ENCODE data around the gene TRIM29. TPM values are rescaled to one million over a fixed set of nuclear protein-coding genes. Genes with fewer than 3 reads are reported as not detected.

The TRIM29 gene
- total RNA-seq, 1 experiment from 2014 or later = 2.1 TPM

DNA sequence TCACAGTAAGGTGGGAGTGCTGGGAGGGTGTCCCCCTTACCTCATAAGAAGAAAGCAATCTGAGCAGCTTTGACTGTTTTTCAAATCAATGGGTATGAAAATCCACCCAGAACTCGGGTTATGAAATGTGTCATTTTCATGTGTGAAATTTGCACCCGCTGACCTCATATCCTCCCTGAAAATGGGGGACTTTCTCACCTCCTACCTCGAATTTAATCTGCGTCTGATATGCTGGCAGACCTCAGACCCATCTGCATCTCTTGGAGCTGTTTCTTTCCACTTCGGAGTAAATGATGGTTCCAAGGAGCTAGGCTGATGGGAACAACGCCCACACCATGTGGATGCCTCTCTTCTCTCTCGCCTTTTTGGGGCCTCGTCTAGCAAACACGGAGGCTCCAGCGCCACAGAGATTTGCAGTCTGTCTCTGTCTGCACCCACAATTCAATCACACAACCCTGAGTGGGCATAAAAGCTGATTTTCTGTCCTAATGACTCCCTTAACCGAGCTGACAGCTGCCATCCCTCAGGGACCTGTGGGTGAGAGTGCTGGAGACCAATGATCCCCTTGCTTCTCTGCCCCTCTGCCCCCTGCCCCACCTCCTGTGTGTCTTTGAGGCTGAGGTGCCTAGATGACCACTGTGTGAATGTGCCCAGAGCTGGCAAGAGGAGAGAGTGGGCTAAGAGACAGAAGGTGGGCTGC, 71.0 kb downstream of the TRIM29 start:
- Mint-ChIP-seq H3K9me3 (ENCODE audit: low read depth, unreplicated experiment) (no peaks in the 10 kb centered on the region), H3K36me3 (ENCODE audit: insufficient read depth, unreplicated experiment) (no peaks in the 10 kb centered on the region), H3K4me1 (ENCODE audit: low read depth, unreplicated experiment) (no peaks in the 10 kb centered on the region), H3K4me3 (ENCODE audit: low read depth, unreplicated experiment) (no peak overlapping the region), H3K27ac (ENCODE audit: unreplicated experiment) (no peak overlapping the region), H3K27me3 (ENCODE audit: unreplicated experiment) (peaks cover 62% of the 10 kb centered on the region)
- TF ChIP-seq CTCF (IDR thresholded peaks at IDR 0.05; ENCODE audit: unreplicated experiment) = no peak
- intact Hi-C loops (cut with micrococcal nuclease; ENCODE audit: unreplicated experiment) = no loop called here
- CTCF ChIA-PET = no interaction called here
- BruUV-seq (replicated peaks) = no TSS peak
- DNase-seq = no peak

DNA sequence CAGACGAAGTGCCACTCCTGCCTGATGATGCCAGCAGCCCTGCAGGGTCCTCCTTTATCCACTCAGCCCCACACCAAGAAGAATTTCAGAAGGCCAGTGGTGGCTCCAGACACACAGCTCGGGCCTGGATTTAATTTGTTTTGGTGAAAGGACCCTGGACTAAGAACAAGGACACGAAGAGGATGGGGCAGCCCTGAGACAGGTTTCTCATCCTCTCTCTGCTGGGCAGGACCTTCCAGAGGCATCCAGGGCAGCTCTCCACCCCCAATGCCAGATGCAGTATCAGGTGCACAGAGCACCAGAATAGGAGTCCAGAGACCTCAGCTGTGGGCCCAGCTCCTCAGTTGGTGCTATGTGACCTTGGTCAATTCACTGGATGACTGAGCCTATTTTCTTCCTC, 72.0 kb downstream of the TRIM29 start:
- Mint-ChIP-seq H3K4me1 (ENCODE audit: low read depth, unreplicated experiment) (no peaks in the 10 kb centered on the region), H3K4me3 (ENCODE audit: low read depth, unreplicated experiment) (no peak overlapping the region), H3K27me3 (ENCODE audit: unreplicated experiment) (peaks cover 72% of the 10 kb centered on the region), H3K9me3 (ENCODE audit: low read depth, unreplicated experiment) (no peaks in the 10 kb centered on the region), H3K36me3 (ENCODE audit: insufficient read depth, unreplicated experiment) (no peaks in the 10 kb centered on the region), H3K27ac (ENCODE audit: unreplicated experiment) (no peak overlapping the region)
- intact Hi-C loops (cut with micrococcal nuclease; ENCODE audit: unreplicated experiment) = no loop called here
- BruUV-seq (replicated peaks) = no TSS peak
- no peak for DNase-seq
- TF ChIP-seq CTCF (IDR thresholded peaks at IDR 0.05; ENCODE audit: unreplicated experiment) = no peak
- CTCF ChIA-PET = no interaction called here

DNA sequence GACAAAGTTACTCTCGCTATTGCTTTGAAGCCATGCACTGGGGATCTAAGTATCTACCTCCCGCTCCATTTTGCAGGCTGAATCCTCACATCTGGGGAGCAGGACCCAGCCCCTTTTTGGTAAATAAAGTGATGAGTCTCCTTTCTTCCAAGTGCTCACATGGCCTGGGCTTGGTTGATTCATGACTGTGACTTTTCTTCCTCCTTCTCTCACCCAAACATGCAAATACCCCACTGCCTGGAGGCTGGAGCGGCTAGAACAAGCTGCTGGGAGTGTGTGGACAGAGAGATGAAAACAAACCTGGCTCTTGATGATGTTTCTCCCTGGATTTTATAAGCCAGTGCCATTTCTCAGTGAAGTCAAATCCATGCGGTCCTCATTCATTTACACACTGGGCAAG, 72.7 kb downstream of the TRIM29 start:
- DNase-seq = no peak
- H3K9me3 Mint-ChIP-seq (ENCODE audit: low read depth, unreplicated experiment) = no peaks in the 10 kb centered on the region
- H3K27me3 Mint-ChIP-seq (ENCODE audit: unreplicated experiment) = peaks cover 72% of the 10 kb centered on the region
- no peaks in the 10 kb centered on the region for H3K36me3 Mint-ChIP-seq (ENCODE audit: insufficient read depth, unreplicated experiment)
- intact Hi-C loops (cut with micrococcal nuclease; ENCODE audit: unreplicated experiment) = no loop called here
- H3K27ac Mint-ChIP-seq (ENCODE audit: unreplicated experiment) = no peak overlapping the region
- no peaks in the 10 kb centered on the region for H3K4me1 Mint-ChIP-seq (ENCODE audit: low read depth, unreplicated experiment)
- H3K4me3 Mint-ChIP-seq (ENCODE audit: low read depth, unreplicated experiment) = no peak overlapping the region
- CTCF ChIA-PET = no interaction called here
- no TSS peak for BruUV-seq (replicated peaks)
- TF ChIP-seq CTCF (IDR thresholded peaks at IDR 0.05; ENCODE audit: unreplicated experiment) = no peak

DNA sequence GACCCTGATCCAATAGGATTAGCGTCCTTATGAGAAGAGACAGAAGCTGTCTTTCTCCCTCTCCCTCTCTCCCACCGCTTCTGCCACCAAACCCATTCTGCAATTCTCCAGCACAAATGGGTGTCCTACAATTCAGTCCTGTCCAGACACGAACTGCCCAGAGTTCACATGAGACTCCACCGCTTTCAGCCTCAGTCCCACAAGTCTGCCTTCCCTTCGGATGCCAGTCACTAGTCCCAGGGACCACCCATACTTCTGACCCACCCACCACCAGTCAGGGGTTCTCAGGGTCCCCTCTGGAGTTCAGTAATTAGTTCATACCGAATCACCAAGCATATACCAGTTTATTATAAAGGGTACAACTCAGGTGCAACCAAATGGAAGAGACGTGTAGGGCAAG, 73.6 kb downstream of the TRIM29 start:
- H3K27ac Mint-ChIP-seq (ENCODE audit: unreplicated experiment) = no peak overlapping the region
- no peaks in the 10 kb centered on the region for H3K36me3 Mint-ChIP-seq (ENCODE audit: insufficient read depth, unreplicated experiment)
- H3K27me3 Mint-ChIP-seq (ENCODE audit: unreplicated experiment) = peaks cover 78% of the 10 kb centered on the region
- TF ChIP-seq CTCF (IDR thresholded peaks at IDR 0.05; ENCODE audit: unreplicated experiment) = no peak
- no TSS peak for BruUV-seq (replicated peaks)
- DNase-seq = no peak
- intact Hi-C loops (cut with micrococcal nuclease; ENCODE audit: unreplicated experiment) = no loop called here
- no peak overlapping the region for H3K4me3 Mint-ChIP-seq (ENCODE audit: low read depth, unreplicated experiment)
- CTCF ChIA-PET = no interaction called here
- no peaks in the 10 kb centered on the region for H3K9me3 Mint-ChIP-seq (ENCODE audit: low read depth, unreplicated experiment)
- no peaks in the 10 kb centered on the region for H3K4me1 Mint-ChIP-seq (ENCODE audit: low read depth, unreplicated experiment)
